Endothelial cell of umbilical vein (primary cell): ENCODE results near the gene FRMD6.

ENCODE experiments used
- CTCF ChIP-seq, 2 donors: IDR thresholded peaks; 1 replicate in 1 of 2; 2 replicates in 1 of 2; pipeline ENCODE4 v1.5.1; 2011; ENCODE audit warnings: low read length in 2 of 2, mild to moderate bottlenecking in 2 of 2, moderate library complexity in 2 of 2, control low read depth in 1 of 2, inconsistent platforms in 1 of 2, low read depth in 1 of 2; ENCODE audit not compliant: insufficient read depth in 1 of 2; ENCODE audit errors: extremely low read depth in 1 of 2
- POLR2A ChIP-seq: IDR thresholded peaks from 2 replicates; pipeline ENCODE4 v1.6.1; 2012; ENCODE audit warnings: low read depth, mild to moderate bottlenecking, control low read depth, low read length
- POLR2AphosphoS5 ChIP-seq: IDR thresholded peaks from 2 replicates; pipeline ENCODE4 v1.6.1; 2012; ENCODE audit warnings: low read depth, mild to moderate bottlenecking, control low read depth, low read length, moderate library complexity; ENCODE audit not compliant: insufficient read depth

GRCh38 chr14:51620056-51620455, 31.7 kb upstream of the FRMD6 start:
- TF ChIP-seq CTCF (IDR thresholded peaks at IDR 0.05; ENCODE audit: extremely low read depth in 1 of 2, insufficient read depth in 1 of 2, low read depth in 1 of 2, low read length in 2 of 2) (no peak), POLR2AphosphoS5 (no peak), POLR2A (no peak)
